Adipocyte (in vitro differentiated cells): ENCODE results near the gene TNFRSF1B.

Experiments
- DNase-seq: peaks from one replicate; pipeline ENCODE4 v3.0.0-alpha.2; 2015; ENCODE audit warnings: low read depth
- H3K27me3 ChIP-seq: replicated peaks from 2 replicates; pipeline ENCODE4 v1.7.0; 2013; ENCODE audit warnings: mild to moderate bottlenecking, low read length, moderate library complexity; ENCODE audit not compliant: control insufficient read depth, insufficient read depth
- H3K36me3 ChIP-seq: 2 replicates; pipeline ENCODE4 v1.7.0; 2013; ENCODE audit warnings: low read length, mild to moderate bottlenecking, moderate library complexity; ENCODE audit not compliant: control insufficient read depth, insufficient read depth, severe bottlenecking
- H3K4me1 ChIP-seq: 2 replicates; pipeline ENCODE4 v1.7.0; 2013; ENCODE audit warnings: mild to moderate bottlenecking, low read length, moderate library complexity; ENCODE audit not compliant: control insufficient read depth, insufficient read depth
- H3K4me3 ChIP-seq: 2 replicates; pipeline ENCODE4 v1.7.0; 2013; ENCODE audit warnings: mild to moderate bottlenecking, low read length, moderate library complexity
- H3K9ac ChIP-seq: 2 replicates; pipeline ENCODE4 v1.7.0; 2013; ENCODE audit warnings: mild to moderate bottlenecking, low read length, moderate library complexity
- H3K9me3 ChIP-seq: 2 replicates; pipeline ENCODE4 v1.7.0; 2013; ENCODE audit warnings: mild to moderate bottlenecking, low read length, moderate library complexity; ENCODE audit not compliant: control insufficient read depth

The TNFRSF1B gene

GRCh38 chr1:12181568-12181967 lies 14.8 kb downstream of the TNFRSF1B start:
- H3K36me3 ChIP-seq: no peaks in the 10 kb centered on the region

DNA sequence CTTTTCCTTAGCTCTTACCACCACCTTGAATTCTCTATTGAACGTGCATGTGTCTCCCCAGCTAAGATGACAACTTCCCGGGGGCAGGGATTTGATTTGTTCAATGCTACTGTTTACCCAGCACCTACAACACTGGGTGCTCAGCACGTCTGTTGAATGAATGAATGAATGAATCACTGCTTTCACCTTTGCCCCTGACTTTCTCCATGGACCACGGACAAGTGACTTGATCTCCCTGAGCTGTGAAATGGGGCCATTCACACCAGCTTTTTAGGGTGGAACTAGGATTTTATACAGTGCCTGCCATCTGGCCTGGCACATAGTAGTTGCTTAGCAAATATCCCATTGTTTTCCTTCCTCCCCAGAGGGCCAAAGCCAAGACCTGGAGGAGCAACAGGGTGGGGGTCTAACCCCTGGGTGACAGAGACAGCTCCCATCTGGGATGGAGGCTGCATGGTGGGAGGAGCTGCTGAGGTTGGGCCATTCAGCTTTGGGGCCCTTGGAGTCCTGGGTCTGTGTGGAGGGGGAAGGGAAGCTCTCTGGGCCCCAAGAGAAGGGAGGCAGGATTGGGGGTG lies 15.7 kb downstream of the TNFRSF1B start:
- Histone ChIP-seq H3K9ac (no peak overlapping the region), H3K4me1 (peaks cover 54% of the 10 kb centered on the region), H3K27me3 (no peaks in the 10 kb centered on the region), H3K9me3 (no peaks in the 10 kb centered on the region), H3K36me3 (no peaks in the 10 kb centered on the region), H3K4me3 (no peak overlapping the region)
- DNase-seq: no peak

More at GRCh38 chr1:12181568-12181967, 14.8 kb downstream of the TNFRSF1B start:
- DNase-seq: no peak
- no peaks in the 10 kb centered on the region for H3K27me3 ChIP-seq
- no peak overlapping the region for H3K9ac ChIP-seq
- H3K4me3 ChIP-seq: no peak overlapping the region
- H3K4me1 ChIP-seq: peaks cover 51% of the 10 kb centered on the region
- no peaks in the 10 kb centered on the region for H3K9me3 ChIP-seq

DNA sequence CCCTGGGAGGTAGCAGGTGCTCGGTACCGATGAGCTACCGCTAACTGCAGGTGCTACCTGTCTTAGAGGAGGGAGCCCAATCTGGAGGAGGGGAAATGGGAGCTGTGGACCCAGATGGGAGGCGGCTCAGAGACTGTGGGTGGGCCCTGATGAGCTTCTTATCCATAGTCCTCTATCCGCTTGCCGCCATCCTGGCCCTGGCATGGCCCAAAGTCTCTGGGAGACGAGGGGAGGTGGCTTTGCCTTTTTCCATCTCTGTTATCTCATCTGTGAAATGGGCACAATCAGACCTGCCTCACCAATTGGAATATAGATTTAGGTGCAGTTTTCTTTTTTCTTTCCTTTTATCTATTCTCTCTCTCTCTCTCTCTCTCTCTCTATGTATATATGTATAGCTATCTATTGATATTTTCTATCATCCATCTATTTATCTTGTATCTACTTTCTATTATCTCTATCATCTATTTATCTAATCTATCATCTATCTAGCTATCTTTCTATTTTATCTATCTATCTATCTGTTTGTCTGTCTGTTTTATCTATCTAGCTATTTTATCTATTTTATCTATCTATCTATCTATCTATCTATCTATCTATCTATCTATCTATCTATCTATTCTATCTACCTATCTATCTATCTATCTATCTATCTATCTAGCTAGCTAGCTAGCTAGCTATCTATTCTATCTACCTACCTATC lies 16.5 kb downstream of the TNFRSF1B start:
- Histone ChIP-seq H3K27me3 (no peaks in the 10 kb centered on the region), H3K9me3 (no peaks in the 10 kb centered on the region), H3K4me1 (peaks cover 48% of the 10 kb centered on the region), H3K9ac (peak overlapping the region; percentile 85), H3K4me3 (no peak overlapping the region), H3K36me3 (no peaks in the 10 kb centered on the region)
- DNase-seq: no peak

- peak overlapping the region; percentile 62 for H3K4me3 ChIP-seq
- peaks cover 51% of the 10 kb centered on the region for H3K4me1 ChIP-seq
- DNase-seq: peak; percentile 88
- H3K9me3 ChIP-seq: no peaks in the 10 kb centered on the region
- H3K36me3 ChIP-seq: no peaks in the 10 kb centered on the region
- peak overlapping the region; percentile 85 for H3K9ac ChIP-seq
- no peaks in the 10 kb centered on the region for H3K27me3 ChIP-seq
Measured at GRCh38 chr1:12184008-12184681, 17.4 kb downstream of the TNFRSF1B start.

DNA sequence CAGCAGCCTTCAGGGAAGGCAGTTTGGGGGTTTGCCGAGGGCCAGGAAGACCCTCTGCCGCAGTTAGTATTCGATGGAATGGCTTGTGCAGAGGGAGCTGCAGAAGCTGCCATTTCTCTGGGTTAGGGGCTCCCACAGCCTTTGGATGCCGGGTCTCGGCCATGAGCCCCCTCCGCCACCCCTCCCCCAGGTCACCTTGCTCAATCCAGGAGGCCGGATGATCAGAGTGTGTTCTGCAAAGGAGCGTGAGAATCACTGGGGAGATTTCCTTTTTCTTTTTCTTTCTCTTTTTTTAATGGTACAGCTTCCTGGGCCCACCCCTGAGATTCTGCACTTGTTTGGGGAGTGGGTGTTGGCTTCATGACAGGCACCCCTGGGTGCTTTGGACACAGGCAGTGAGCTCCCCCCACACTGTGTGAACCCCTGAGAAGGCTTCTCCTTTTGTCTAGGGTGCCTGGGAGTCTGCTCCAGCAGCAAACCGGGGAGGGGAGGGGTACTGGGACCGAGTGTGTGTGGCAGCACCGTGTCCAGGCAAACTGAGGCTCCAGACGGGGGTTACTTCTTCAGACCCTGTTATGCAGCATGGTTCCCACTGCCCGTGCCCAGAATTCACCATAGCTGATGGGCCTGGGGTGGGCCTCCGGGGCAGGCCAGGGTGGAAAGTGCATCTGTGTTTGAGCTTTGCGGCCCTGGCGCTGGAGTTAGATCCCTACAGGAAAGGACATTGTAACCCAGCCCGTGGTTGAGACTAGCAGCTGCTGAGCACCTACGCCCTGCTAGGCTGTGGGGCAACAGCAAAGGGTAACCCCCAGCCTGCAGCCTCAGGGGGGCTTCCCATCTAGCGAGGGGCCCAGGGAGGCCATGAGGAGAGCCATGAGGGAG lies 18.5 kb downstream of the TNFRSF1B start:
- Histone ChIP-seq H3K27me3 (no peaks in the 10 kb centered on the region), H3K4me3 (peak overlapping the region; percentile 62), H3K9me3 (no peaks in the 10 kb centered on the region), H3K36me3 (no peaks in the 10 kb centered on the region), H3K9ac (peak overlapping the region; percentile 85), H3K4me1 (peaks cover 50% of the 10 kb centered on the region)
- DNase-seq: no peak

GRCh38 chr1:12185918-12186678 lies 19.3 kb downstream of the TNFRSF1B start:
- Histone ChIP-seq H3K27me3 (no peaks in the 10 kb centered on the region), H3K4me3 (no peak overlapping the region), H3K9me3 (no peaks in the 10 kb centered on the region), H3K36me3 (no peaks in the 10 kb centered on the region), H3K9ac (peak overlapping the region; percentile 85), H3K4me1 (peaks cover 50% of the 10 kb centered on the region)
- DNase-seq: peak; percentile 18

GRCh38 chr1:12186679-12186985 lies 19.8 kb downstream of the TNFRSF1B start:
- H3K9me3 ChIP-seq: no peaks in the 10 kb centered on the region
- DNase-seq: no peak
- peaks cover under 1% of the 10 kb centered on the region for H3K36me3 ChIP-seq
- H3K9ac ChIP-seq: peak overlapping the region; percentile 85
- H3K4me3 ChIP-seq: no peak overlapping the region
- H3K4me1 ChIP-seq: peaks cover 50% of the 10 kb centered on the region
- no peaks in the 10 kb centered on the region for H3K27me3 ChIP-seq

DNA sequence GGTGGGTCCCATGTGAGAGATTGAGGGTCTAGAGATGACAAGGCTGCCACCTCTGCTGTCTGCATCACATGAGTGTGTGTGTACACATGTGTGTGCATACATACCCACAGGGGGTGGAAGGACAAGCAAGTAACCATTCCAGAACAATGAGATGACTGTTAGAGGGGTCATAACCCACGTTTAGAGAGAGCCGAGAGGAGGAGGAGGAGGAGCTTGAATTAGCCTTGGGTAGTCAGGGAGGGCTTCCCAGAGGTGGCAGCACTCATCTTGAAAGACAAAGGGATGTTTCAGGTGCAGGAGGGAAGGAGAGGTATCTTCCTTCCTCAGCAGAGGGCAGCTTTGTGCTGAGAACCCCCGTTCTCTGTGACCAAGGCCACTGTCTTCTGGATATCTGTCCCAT lies 21.3 kb downstream of the TNFRSF1B start:
- DNase-seq: no peak
- Histone ChIP-seq H3K4me3 (no peak overlapping the region), H3K9me3 (no peaks in the 10 kb centered on the region), H3K27me3 (no peaks in the 10 kb centered on the region), H3K4me1 (peaks cover 45% of the 10 kb centered on the region), H3K36me3 (peaks cover 4% of the 10 kb centered on the region), H3K9ac (no peak overlapping the region)

DNA sequence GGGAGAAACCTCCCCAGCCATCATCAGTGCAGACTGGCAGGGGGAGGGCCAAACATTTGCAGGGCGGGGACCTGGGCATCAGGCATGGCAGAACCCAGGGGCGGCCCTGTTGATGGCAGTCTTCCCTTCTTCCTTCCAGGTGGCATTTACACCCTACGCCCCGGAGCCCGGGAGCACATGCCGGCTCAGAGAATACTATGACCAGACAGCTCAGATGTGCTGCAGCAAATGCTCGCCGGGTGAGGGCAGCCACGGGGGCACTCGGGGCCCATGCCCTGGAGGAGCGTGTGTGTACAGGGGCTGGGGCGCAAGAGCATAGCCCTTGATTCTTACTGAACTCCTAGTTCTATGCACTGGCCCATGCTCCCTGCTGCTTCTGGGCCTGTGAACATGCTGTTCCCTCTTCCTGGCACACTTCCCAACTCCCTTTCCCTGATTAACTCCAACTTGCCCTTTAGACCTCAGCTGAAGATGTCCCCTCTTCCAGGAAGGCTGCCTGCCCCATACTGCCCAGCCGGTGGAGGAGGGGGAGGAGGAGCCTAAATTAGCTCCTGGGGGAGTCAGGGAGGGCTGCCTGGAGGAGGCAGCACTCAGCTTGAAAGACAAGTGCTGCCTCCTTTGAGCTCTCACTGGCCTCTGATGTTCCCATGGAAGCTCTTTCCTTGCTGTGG lies 22.0 kb downstream of the TNFRSF1B start:
- H3K9me3 ChIP-seq: no peaks in the 10 kb centered on the region
- no peak for DNase-seq
- H3K4me1 ChIP-seq: peaks cover 42% of the 10 kb centered on the region
- H3K9ac ChIP-seq: no peak overlapping the region
- no peaks in the 10 kb centered on the region for H3K27me3 ChIP-seq
- peaks cover 4% of the 10 kb centered on the region for H3K36me3 ChIP-seq
- no peak overlapping the region for H3K4me3 ChIP-seq

DNA sequence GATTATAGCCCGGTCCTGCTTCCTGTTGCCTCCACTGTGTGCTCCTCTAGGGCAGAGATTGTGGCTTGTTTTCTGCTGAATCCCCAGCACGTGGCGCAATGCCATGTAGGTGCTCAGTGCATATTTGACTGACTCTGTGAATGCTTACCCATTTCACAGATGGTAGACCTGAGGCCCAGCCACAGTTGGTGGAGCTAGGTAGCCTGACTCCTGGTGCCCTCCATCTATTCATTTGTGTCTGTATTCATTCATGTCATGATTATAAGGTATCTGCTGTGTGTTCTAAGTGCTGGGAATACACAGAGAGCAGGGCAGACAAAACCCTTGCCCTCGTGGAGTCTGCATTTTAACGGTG lies 22.5 kb downstream of the TNFRSF1B start:
- peaks cover 37% of the 10 kb centered on the region for H3K4me1 ChIP-seq
- H3K9me3 ChIP-seq: no peaks in the 10 kb centered on the region
- H3K4me3 ChIP-seq: no peak overlapping the region
- no peak for DNase-seq
- no peaks in the 10 kb centered on the region for H3K27me3 ChIP-seq
- peaks cover 8% of the 10 kb centered on the region for H3K36me3 ChIP-seq
- H3K9ac ChIP-seq: no peak overlapping the region
